ENCODE data around the gene CRTC1. TPM values are rescaled to one million over a fixed set of nuclear protein-coding genes. Genes with fewer than 3 reads are reported as not detected.

CRTC1 gene
- total RNA-seq, 1 donor = 4.3 TPM

GRCh38 chr19:18788529-18789421, 105.3 kb downstream of the CRTC1 start:
- Histone ChIP-seq H3K9me3 (ENCODE audit: low read depth, low read length) (no peaks in the 10 kb centered on the region), H3K27me3 (ENCODE audit: insufficient read depth, low read length) (peaks cover 66% of the 10 kb centered on the region), H3K4me3 (ENCODE audit: low read length) (no peak overlapping the region), H3K4me1 (ENCODE audit: insufficient read depth, low read length) (peaks cover 39% of the 10 kb centered on the region)

- no peaks in the 10 kb centered on the region for H3K9me3 ChIP-seq (ENCODE audit: low read depth, low read length)
- peaks cover 69% of the 10 kb centered on the region for H3K27me3 ChIP-seq (ENCODE audit: insufficient read depth, low read length)
- H3K4me1 ChIP-seq (ENCODE audit: insufficient read depth, low read length) = peaks cover 39% of the 10 kb centered on the region
- no peak overlapping the region for H3K4me3 ChIP-seq (ENCODE audit: low read length)
Observed at GRCh38 chr19:18789422-18789869, 106.0 kb downstream of the CRTC1 start.

DNA sequence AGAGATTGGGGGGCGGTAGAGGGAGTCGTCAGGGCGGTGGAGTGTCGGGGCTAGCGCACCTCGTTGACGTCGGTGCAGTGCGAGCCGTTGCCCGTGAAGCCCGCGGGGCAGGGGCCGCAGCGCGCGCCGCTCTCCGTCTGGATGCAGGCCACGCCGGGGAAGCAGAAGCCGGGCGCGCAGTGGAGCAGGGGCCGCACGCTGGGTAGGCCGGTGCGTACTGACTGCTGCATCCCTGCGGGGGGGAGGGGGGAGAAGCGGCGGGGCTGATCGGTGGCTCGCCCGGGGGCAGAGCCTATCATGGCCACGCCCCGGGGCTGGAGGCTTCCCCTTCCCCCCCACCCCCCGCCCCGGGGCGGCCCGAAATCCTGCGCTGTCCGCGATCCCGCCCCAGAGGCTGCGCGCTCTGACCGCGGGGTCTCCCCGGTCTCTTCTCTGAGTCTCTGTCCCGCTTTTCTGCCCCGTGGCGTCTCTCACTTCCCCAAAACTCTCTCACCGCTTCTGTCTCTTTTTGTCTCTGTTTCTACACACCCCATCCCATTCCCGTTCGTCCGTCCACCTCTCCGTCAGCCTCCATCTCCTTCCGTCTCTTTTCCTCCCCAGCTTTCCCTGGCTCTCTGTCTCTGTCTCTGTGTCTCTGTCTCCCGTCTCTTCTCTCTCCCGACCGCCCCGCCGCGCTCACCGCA, 106.5 kb downstream of the CRTC1 start:
- Histone ChIP-seq H3K27me3 (ENCODE audit: insufficient read depth, low read length) (peaks cover 72% of the 10 kb centered on the region), H3K4me1 (ENCODE audit: insufficient read depth, low read length) (peaks cover 39% of the 10 kb centered on the region), H3K9me3 (ENCODE audit: low read depth, low read length) (no peaks in the 10 kb centered on the region), H3K4me3 (ENCODE audit: low read length) (no peak overlapping the region)

GRCh38 chr19:18790566-18791314, 107.3 kb downstream of the CRTC1 start, which contains the start of gene COMP:
TSS of gene COMP (minus strand) at chr19:18791305. CDS start at chr19:18791269, 36 bp downstream.
- Histone ChIP-seq H3K4me3 (ENCODE audit: low read length) (no peak within 1 kb of the TSS), H3K4me1 (ENCODE audit: insufficient read depth, low read length) (peaks cover 36% of the 10 kb centered on the region)

DNA sequence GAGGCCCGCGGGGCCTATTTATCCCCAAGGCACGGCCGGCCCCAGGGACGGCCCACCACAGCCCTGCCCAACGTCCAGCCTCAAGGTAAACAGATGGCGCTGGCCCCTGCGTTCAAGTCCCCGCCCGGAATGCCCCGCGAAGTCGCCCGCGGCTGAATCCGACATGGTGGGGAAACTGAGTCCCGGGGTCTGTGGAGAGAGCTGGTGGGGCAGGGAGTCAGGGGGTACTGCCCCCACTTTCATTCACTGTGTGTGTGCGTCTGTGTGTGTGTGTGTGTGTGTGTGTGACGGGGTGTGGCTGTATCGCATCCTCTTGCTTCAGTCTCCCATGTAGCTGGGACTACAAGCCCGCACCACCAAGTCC, 107.8 kb downstream of the CRTC1 start:
- Histone ChIP-seq H3K4me3 (ENCODE audit: low read length) (no peak overlapping the region), H3K4me1 (ENCODE audit: insufficient read depth, low read length) (peaks cover 36% of the 10 kb centered on the region), H3K9me3 (ENCODE audit: low read depth, low read length) (no peaks in the 10 kb centered on the region), H3K27me3 (ENCODE audit: insufficient read depth, low read length) (peaks cover 78% of the 10 kb centered on the region)

More at GRCh38 chr19:18790566-18791314, 107.3 kb downstream of the CRTC1 start, which contains the start of gene COMP:
- no peaks in the 10 kb centered on the region for H3K9me3 ChIP-seq (ENCODE audit: low read depth, low read length)
- H3K27me3 ChIP-seq (ENCODE audit: insufficient read depth, low read length) = peaks cover 77% of the 10 kb centered on the region

DNA sequence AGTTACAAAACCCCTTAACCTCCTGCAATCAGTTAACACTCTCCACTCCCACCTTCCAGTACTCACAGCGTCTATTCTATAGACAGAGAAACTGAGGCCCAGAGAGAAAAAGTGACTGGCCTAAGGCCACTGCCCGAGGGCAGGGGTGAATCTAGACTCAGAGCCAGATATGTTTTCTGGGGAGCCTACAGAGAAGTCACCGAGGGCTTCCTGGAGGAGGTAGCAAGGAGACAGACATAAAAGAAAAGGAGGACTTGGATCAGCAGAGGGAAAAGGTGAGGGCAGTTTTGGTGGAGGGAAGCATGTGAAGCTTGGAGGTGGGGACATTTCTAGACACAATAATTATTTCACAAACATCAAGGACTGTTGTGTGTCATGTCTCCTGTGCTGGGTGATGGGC, 109.2 kb downstream of the CRTC1 start:
- no peaks in the 10 kb centered on the region for H3K9me3 ChIP-seq (ENCODE audit: low read depth, low read length)
- H3K27me3 ChIP-seq (ENCODE audit: insufficient read depth, low read length) = peaks cover 69% of the 10 kb centered on the region
- H3K4me1 ChIP-seq (ENCODE audit: insufficient read depth, low read length) = peaks cover 30% of the 10 kb centered on the region
- H3K4me3 ChIP-seq (ENCODE audit: low read length) = no peak overlapping the region

DNA sequence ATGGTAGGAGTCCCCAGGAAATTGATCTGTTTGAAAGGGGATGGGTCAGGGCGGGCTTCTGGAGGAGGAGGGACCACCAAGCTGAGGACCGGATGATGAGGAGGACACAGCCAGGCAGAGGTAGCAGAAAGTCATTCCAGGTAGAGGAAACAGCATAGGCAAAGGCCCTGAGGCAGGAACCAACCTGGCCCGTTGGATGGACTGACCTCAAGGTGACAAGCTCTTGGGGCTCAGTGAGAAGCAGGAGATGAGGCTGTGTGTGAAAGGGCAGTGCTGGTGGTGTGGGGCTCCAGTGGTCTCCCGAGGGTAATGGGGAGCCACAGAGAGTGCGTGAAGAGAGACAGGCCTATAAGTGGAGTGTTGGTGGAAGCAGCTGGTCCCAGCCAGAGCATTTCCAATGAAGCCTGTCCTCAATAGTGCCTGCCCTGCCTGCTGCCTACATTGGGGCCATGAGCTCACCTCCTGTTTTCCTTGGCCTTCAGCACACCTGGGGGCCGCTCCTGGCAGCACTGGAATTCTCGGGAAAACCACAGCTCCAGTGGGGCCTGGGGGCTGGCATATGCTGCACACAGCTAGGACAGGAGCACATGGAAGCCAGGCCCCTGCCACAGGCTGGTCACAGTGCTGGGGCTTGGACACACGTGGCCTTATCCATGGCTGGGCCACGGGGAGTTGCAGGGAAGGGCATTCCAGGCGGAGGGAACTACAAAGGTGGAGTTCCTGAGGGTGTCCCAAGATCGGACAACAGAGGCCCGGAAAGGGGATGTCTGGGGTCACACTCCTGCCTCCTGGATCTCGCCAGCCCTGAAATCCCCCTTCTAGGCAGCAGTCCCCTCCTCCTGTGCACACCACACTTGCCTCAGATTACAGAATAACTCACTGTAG, 109.9 kb downstream of the CRTC1 start:
- H3K27me3 ChIP-seq (ENCODE audit: insufficient read depth, low read length) = peaks cover 66% of the 10 kb centered on the region
- H3K9me3 ChIP-seq (ENCODE audit: low read depth, low read length) = no peaks in the 10 kb centered on the region
- no peak overlapping the region for H3K4me3 ChIP-seq (ENCODE audit: low read length)
- peaks cover 25% of the 10 kb centered on the region for H3K4me1 ChIP-seq (ENCODE audit: insufficient read depth, low read length)

GRCh38 chr19:18794029-18794313, 110.5 kb downstream of the CRTC1 start:
- Histone ChIP-seq H3K4me3 (ENCODE audit: low read length) (no peak overlapping the region), H3K9me3 (ENCODE audit: low read depth, low read length) (no peaks in the 10 kb centered on the region), H3K4me1 (ENCODE audit: insufficient read depth, low read length) (peaks cover 19% of the 10 kb centered on the region), H3K27me3 (ENCODE audit: insufficient read depth, low read length) (peaks cover 61% of the 10 kb centered on the region)

DNA sequence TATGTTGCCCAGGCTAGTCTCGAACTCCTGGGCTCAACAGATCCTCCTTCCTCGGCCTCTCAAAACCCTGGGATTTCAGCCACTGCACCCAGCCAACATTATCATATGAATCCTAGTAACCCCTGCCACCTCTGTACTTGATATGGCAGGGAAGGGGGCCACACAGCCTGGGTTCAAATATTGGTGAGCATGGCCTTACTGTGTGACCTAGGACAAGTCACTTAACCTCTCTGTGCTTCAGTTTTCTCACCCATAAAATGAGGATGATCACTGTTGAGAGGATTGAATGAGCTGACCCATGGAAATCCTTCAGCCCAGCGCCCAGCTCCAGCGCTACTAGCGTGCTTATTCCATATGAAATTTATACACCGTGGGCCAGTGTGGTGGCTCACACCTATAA, 111.2 kb downstream of the CRTC1 start:
- no peaks in the 10 kb centered on the region for H3K9me3 ChIP-seq (ENCODE audit: low read depth, low read length)
- no peak overlapping the region for H3K4me3 ChIP-seq (ENCODE audit: low read length)
- peaks cover 57% of the 10 kb centered on the region for H3K27me3 ChIP-seq (ENCODE audit: insufficient read depth, low read length)
- H3K4me1 ChIP-seq (ENCODE audit: insufficient read depth, low read length) = peaks cover 12% of the 10 kb centered on the region

GRCh38 chr19:18795540-18795939, 112.1 kb downstream of the CRTC1 start:
- Histone ChIP-seq H3K4me3 (ENCODE audit: low read length) (no peak overlapping the region), H3K4me1 (ENCODE audit: insufficient read depth, low read length) (peaks cover 5% of the 10 kb centered on the region), H3K9me3 (ENCODE audit: low read depth, low read length) (no peaks in the 10 kb centered on the region), H3K27me3 (ENCODE audit: insufficient read depth, low read length) (peaks cover 53% of the 10 kb centered on the region)

DNA sequence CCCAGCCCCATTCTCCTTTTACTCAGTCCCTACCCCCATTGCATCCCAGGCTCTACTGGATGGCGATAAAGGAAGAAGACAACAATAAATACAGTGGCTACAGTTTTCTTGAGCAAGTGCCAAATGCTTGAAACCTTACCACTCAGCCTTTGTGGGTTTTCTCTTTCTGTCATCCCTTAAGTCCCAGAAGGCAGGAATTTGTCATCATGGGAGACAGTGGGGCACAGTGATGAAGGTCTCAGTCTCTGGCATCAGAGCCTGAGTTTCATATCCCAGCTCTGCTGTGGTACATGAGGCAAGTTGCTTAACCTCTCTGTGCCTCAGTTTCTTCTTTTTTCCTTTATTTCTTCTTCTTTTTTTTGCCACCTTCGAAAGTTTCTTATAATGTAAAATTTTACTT, 112.8 kb downstream of the CRTC1 start:
- Histone ChIP-seq H3K27me3 (ENCODE audit: insufficient read depth, low read length) (peaks cover 46% of the 10 kb centered on the region), H3K4me3 (ENCODE audit: low read length) (no peak overlapping the region), H3K4me1 (ENCODE audit: insufficient read depth, low read length) (no peaks in the 10 kb centered on the region), H3K9me3 (ENCODE audit: low read depth, low read length) (no peaks in the 10 kb centered on the region)

GRCh38 chr19:18798384-18799352, 115.2 kb downstream of the CRTC1 start:
- H3K27me3 ChIP-seq (ENCODE audit: insufficient read depth, low read length) = peaks cover 24% of the 10 kb centered on the region
- H3K4me3 ChIP-seq (ENCODE audit: low read length) = no peak overlapping the region
- H3K4me1 ChIP-seq (ENCODE audit: insufficient read depth, low read length) = no peaks in the 10 kb centered on the region
- no peaks in the 10 kb centered on the region for H3K9me3 ChIP-seq (ENCODE audit: low read depth, low read length)

DNA sequence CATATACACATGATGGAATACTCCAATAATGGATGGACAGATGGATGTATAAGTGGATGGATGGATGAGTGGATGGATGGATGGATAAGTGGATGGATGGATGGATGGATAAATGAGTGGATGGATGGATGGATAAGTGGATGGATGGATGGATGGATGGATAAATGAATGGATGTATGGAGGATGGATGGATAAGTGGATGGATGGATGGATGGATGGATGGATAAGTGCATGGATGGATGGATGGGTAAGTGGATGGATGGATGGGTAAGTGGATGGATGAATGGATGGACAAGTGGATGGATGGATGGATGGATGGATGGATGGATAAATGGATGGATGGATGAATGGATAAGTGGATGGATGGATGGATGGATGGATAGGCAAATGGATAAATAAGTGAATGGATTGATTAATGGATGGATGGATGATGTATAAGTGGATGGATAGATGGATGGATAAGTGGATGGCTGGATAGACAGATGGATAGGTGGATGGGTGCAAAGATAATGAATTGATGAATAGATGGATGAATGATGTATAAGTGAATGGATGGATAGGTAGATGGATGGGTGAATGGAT, 116.0 kb downstream of the CRTC1 start:
- H3K4me3 ChIP-seq (ENCODE audit: low read length) = no peak overlapping the region
- H3K9me3 ChIP-seq (ENCODE audit: low read depth, low read length) = no peaks in the 10 kb centered on the region
- H3K4me1 ChIP-seq (ENCODE audit: insufficient read depth, low read length) = no peaks in the 10 kb centered on the region
- peaks cover 20% of the 10 kb centered on the region for H3K27me3 ChIP-seq (ENCODE audit: insufficient read depth, low read length)
